Measurements from ENCODE around the gene AP2B1. TPM values are rescaled to one million over a fixed set of nuclear protein-coding genes. Genes with fewer than 3 reads are reported as not detected.
"Not testable (repeated sequence)": the region's sequence is repeated elsewhere in the genome, so short reads cannot be mapped to it uniquely, and the experiment has no call there.

The AP2B1 gene
- 10 to 100 TPM; 72.0 to 89.4 (median 83.2) TPM for polyA plus RNA-seq (ENCODE audit: insufficient read length in 10 of 10)
- long read RNA-seq, donor 1, partial matches to known transcripts: 0 of 1 reads
- long read RNA-seq, donor 1, other reads (novel, unspliced or antisense): 0 of 1 reads
- long read RNA-seq, donor 2, partial matches to known transcripts: 0 of 1 reads
- long read RNA-seq, donor 2, other reads (novel, unspliced or antisense): 0 of 1 reads
- long read RNA-seq, donor 3: 0 reads
- long read RNA-seq, donor 4, full-length matches to known transcripts: 1 of 1 reads
- long read RNA-seq, donor 4, partial matches to known transcripts: 0 of 1 reads
- long read RNA-seq, donor 4, other reads (novel, unspliced or antisense): 0 of 1 reads
- long read RNA-seq, donor 5, full-length matches to known transcripts: 4 of 54 reads
- long read RNA-seq, donor 5, partial matches to known transcripts: 50 of 54 reads
- long read RNA-seq, donor 5, other reads (novel, unspliced or antisense): 0 of 54 reads
- long read RNA-seq, donor 6, full-length matches to known transcripts: 3 of 19 reads
- long read RNA-seq, donor 6, partial matches to known transcripts: 16 of 19 reads
- long read RNA-seq, donor 6, other reads (novel, unspliced or antisense): 0 of 19 reads
- long read RNA-seq, donor 7, partial matches to known transcripts: 0 of 1 reads
- long read RNA-seq, donor 7, other reads (novel, unspliced or antisense): 0 of 1 reads
- long read RNA-seq, donor 8, full-length matches to known transcripts: 8 of 8 reads
- long read RNA-seq, donor 8, partial matches to known transcripts: 0 of 8 reads
- long read RNA-seq, donor 8, other reads (novel, unspliced or antisense): 0 of 8 reads
- long read RNA-seq, donor 9, partial matches to known transcripts: 0 of 1 reads
- long read RNA-seq, donor 9, other reads (novel, unspliced or antisense): 0 of 1 reads

DNA sequence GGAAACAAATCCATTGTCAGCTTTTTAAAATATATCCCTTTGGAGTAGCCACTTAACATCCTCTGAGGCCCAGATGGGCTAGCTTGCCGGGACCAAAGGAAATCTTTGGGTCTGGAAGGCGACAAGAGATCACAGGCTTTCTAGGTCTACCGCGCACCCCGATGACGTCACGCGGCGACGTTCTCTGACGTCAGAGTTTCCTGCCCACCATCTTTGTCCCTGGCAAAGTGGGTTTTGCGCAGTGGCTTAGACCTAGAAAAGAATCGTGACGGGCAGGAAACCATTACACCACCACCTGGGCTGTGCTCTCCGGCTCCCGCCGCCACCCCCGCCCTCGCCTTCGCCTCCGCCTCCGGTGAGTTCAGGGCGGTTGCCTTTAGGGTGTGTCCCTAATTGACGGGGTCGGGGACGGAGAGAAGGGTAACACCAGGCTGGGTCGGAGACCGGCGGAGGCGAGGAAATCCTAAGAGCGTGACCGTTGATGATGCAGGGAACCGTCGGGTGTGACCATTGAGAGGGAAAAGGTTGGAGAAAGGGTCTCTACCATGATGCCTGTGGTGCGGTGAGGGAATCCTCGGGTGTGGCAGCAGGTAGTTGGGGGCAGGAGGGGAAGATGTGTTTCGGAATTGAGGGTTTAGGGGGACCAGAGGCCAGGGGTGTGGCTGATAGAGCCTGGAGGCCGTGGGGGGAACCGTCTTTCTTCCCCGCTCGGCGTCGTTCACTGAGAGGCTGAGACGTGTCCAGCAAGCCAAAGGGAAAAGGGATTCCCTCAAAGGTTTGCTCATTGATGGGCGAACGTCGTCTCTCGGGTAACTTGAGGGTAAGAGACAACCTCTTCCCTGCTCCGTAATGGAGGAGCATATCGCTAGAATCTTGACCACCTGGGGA lies at the start of gene AP2B1:
Gene AP2B1, plus strand, starts transcription at position 249 of the 888 bp plus-strand sequence. CDS start 6,709 bp downstream, outside the sequence.
- peak; percentile 96 to 99 (median 99) for DNase-seq

DNA sequence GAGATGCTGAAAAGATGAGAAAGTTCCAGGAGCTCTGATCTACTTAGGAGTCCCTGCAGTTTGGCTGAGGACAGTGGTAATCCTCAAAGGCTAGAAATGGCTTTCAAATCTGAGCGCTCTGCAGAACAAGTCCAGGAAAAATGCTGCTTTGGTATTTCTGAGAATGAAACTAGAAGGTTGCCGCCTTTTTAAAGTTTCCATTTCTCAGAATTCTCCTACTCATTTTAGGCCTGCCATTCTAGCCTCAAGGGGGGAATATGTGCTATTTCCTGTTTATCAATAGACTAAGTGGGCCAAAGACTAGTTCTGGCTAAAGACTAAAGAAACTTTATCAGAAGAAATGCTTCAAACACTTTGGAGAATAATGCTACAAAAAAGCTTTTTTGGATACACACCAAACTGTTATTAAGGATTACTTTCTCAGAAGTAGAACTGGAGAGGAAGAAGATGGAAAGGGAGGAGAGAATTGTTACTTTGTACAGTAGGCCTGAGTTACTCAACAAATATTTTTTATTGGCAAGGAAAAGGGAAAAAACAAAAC lies 49.5 kb upstream of the AP2B1 start, which contains the start of gene SLFN12L:
Gene SLFN12L, minus strand, starts transcription at position 78 of the 541 bp plus-strand sequence. CDS start 15,314 bp downstream, outside the sequence.
- peak in 2 of 3 donors; percentile 20 to 52 for DNase-seq

DNA sequence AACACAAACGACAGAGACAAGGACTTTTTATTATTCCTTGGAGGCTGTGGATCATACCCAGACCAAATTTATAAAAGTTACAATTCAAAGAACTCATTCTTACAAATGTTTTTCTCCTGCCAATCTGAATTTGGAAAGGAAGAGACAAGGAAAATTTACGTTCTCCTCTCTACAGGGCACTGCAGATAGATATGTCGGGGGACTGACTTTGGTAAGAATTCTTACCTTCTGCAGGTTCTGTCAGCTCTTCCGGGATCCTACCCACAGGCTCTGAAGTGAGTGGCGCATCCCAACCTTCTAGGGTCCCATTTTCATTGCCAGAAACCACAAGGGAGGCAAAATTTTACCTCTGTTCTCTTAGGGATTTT lies 47.5 kb upstream of the AP2B1 start:
- DNase-seq: no peak

DNA sequence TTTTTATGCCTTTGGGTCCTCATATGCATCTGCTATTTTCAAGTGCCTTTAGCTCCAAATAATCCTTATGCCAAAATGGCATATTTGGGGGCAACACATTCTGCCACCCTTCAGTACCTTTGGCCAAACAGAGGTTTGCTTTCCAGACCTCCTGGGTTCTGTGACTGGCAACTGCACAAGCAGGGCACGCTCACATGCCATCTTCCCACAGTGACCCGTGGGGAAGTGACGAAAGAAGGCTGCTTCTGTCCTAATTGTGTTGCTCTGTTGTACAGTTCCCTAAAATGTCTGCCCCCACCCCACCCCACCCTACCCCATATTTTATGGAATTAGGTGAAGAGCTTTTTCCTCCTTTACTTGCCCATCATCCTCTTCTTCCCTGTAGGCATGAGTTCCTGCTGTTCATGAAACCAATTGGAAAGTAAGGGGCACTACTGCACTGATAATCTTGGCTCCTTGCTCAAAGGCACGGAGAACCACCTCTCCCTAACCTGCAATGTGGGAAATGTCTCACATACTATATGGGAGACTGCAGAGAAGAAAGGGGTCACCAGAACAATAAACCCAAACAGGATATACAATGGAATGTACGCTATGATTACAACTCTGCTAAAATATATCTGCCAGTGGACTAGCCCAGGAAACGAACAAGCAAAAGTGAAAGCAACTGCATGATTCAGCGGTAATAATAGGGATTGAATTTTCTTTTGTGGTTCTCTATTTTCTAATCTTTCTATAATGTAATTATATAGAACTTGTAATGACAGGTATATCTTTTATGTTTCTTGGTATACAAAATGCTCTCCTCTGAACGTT lies 46.3 kb upstream of the AP2B1 start:
- DNase-seq: peak in 2 of 3 donors; percentile 12 to 30

DNA sequence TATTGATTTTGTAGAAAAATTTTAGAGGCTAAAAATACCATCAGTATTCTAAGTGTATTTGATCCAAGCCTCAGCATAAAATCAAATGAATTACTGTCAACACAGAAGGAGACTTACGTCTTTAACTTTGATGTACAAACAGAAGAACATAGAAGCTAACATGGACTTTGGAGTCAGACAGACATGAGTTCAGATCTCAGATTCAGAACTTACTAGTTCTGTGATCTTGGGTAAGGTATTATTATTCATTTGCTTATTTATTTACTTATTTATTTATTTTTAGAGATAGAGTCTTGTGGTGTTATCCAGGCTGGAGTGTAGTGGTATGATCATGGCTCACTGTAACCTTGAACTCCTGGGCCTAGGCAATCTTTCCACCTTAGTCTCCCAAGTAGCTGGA lies 45.7 kb upstream of the AP2B1 start:
- no peak for DNase-seq

DNA sequence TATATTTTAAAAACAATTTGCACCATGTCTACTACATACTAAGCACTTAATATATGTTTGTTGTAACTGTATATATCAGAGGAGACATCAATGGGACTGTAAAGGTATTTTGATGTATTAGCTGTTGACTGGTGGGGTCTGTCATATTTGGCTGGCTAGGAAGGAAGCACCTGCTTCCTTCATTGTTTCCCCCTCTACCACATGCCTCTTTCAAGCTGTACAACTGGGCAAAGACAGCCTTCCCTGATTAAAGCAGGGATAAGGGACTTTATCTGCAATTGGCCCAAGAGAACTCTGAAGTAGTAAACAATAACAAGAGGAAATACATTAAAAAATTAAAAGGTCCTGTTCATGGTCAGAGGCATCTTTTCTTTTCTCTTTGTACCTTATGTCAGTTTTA lies 44.1 kb upstream of the AP2B1 start:
- DNase-seq: no peak

DNA sequence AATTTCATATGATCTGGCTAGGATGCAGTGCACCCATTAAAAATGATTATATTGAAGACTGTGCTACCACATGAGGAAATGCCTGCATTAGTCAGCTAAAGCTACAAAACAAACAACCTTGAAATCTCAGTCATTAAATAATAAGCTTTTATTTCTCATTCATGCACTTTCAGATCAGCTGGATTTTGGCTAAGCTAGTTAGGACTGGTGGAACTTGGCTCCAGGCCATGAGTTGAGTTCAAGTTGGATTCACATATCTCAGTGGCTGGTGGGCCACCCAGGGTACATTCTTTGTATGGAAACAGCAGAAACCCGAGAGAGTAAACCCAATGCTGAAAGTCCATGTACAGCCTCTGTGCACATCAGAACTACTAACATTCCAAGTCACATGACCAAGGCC lies 43.3 kb upstream of the AP2B1 start:
- no peak for DNase-seq

DNA sequence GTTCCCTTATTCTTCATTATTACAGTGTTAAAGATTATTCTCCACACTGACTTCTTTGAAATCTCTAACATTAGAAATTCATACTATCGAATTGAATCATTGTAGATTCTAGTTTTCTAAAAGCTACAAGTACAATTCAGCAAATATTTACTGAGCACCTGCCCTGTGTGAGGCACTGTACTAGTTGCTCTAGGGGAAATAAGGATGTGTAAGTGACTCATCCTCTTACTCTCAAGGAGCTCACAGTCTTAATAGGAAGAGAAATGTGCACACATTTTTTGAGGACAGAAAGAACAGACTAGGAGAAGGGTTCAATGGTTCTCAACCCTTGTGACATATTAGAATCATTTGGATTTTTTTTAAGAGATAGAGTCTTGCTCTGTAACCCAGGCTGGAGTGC lies 42.0 kb upstream of the AP2B1 start:
- DNase-seq: no peak

DNA sequence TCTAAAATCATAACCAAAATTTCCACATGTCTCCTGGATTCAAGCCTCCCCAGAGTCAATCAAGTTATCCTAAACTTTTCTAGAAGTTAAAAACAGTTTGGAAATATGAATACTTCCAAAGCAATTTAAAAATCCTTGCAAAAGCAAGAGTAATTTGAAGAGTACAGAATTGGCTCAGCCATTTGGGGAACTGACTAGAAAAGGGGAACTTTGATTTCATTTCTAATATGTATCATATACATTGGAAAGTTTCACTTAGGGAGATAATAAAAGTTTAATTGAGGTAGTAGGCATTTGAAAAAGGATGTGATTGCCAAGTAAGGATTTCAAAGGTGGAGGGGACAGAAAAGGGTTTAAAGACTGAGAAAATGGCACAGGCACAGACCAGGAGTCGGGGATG lies 40.6 kb upstream of the AP2B1 start:
- no peak for DNase-seq

DNA sequence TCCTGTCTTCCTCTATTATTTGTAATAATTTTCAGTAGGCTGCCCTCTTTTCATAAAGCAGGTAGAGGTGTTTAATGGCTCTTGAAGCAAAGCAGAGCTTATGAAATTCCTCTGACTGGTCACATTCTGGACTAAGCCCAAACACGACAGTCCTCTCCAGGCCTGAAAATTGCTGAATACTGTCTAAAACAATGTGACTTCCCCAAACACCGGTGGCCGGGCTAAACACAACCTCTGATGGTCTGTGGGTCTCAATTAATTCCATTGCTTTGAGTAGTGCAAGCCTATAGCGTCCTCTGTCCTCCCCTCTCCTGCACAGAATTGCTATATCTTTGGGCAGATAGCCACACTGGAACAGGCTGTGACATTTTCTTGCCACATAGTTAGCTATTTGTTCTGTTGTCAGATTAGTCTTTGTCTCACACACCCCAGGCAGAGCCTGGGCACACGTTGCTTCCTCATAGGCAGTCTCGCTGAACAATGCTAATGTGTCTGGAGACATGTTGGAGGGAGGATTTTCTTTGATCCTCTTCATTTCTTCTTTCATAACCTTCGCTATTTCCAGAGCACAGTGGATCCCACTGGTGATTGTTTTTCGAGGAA lies 38.8 kb upstream of the AP2B1 start:
- DNase-seq: no peak

DNA sequence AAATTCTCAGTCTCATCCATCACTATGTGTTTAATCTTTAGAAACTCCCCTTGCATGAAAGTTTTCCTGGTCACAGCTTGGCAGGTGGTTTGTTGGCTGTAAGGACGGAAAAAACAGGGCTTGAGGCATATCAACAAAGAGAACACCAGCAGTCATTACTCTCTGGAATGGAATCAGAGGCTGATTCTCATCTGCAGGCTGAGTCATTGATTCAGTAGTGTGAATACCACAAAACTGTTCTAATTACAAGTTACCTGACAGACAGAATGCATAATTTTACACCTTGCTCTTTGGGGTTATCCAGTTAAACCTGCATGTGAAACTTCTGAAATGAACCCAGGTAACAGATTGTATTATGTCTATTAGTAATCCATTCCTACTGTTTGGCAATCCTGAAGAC lies 38.1 kb upstream of the AP2B1 start:
- DNase-seq: no peak

DNA sequence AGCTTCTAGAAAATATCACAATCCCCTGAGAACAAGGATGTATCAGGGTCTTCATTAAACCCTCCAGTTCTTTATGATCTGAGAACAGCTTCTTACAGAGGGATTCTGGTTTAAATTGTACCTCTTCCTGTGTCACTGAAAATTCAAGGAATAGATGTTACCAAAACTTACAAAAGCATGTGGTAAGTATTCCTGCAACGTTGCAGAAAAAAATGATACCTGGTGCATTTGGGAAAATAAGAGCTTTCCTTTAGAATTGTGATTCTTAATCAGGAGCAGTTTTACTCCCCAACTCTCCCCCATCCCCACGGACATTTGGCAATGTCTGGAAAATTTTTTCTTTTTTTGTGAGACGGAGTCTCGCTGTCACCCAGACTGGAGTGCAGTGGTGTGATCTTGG lies 33.8 kb upstream of the AP2B1 start:
- no peak for DNase-seq

DNA sequence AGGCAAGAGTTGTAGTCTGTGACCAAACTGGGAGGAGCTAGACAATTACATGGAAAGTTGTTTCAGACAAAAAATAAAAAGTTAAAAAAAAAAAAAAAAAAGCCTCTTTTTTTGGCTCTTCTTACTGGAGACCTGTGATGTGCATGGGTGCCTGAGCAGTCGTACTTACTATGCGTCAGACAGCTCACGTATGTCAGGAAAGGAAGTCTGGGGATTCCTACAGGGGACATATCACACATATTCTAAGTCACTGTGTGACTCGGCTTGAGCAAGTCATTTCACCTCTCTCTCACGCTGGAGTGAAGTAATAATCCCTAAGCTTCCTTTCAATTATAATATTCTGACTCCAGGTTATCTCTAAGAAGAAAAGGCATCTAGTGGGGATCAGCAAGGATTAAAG lies 32.5 kb upstream of the AP2B1 start:
- DNase-seq: no peak

DNA sequence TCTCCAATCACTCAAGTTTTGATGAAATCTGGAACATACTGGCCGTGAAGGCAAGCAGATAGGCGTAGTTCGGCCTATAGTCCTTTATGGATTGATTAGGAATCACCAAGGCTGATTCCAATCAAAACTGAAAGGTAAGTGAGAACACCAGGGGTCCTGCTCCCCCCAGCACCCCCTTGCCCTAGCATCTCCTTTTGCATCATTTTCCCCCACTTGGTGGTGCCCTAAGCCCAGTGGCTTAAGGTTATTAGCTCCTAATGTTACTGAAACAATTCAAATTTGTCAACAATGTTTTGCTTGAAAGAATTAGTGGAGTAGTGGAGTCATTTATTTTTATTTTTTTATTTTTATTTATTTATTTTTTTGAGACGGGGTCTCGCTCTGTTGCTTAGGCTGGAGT lies 31.4 kb upstream of the AP2B1 start:
- no peak for DNase-seq

DNA sequence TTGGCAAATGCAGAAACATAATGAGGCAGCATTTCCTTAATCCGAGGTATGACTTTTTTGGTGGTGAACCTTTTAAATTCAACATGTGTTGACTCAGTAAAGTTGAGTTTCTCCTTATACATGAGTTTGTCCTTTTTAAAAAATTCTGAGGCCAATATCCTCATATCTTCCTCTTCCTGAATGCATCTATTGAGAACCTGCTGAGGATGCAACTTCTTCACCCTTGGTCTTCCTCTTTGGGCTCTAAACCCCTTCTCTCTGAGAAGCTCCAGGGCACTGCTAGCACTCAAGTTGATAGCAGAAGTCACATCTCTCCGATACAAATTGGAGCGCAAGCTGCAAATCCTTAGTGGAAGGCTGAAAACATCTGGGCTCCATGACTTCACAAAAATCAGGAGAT lies 29.8 kb upstream of the AP2B1 start:
- no peak for DNase-seq

DNA sequence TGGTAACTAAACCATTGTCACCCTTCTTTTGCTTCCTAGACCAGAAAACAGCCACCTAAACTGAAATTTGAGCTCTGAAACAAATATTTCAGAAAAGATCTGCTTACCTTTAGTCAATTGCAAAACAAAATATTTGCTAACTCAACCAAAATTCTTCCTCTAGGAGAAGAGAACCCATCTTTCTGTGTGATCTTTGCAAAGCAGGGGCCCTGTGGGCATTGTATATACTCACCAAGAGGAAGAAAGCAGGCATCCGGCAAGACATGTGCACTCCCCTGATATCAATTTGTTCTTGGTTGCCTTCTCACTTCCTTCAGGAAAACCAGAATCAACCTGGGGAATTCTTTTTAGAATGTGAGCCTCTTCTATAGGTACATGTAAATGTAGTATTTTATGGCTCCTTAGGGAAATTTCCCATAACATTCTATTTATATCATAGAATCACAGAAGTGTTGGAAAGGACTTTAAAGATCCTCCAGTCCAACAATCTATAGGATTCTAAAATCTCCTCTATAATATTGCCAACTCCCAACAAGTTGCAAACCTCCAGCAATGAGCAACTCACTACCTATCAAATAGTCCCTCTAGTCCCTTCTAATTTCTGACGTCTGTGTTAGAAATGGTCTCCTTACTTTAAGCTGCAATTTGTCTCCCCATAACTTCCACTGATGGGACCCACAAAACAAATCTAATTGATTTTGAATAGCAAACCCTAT lies 27.5 kb upstream of the AP2B1 start:
- no peak for DNase-seq

DNA sequence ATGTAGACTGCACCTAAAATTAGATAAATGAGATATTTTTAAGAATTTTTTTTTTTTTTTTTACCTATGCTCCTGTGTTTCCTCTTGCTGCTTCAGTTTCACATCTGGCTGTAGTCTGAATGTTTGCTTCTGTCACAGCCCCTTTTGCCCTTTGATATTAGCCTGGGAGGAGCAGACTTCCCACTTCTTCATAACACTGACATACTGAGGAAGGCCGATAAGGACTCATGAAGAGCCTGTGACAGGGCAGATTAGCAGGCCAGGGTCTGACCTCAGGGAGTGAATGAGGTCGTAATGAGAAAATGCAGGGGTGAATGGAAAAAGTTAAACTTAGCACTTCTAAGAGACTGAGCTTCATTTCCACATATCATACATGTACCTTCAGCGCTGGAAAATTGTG lies 26.4 kb upstream of the AP2B1 start, which contains the start of gene SLFN14:
Gene SLFN14, minus strand, starts transcription at position 117 of the 400 bp plus-strand sequence. CDS start 2,757 bp downstream, outside the sequence.
- DNase-seq: no peak

DNA sequence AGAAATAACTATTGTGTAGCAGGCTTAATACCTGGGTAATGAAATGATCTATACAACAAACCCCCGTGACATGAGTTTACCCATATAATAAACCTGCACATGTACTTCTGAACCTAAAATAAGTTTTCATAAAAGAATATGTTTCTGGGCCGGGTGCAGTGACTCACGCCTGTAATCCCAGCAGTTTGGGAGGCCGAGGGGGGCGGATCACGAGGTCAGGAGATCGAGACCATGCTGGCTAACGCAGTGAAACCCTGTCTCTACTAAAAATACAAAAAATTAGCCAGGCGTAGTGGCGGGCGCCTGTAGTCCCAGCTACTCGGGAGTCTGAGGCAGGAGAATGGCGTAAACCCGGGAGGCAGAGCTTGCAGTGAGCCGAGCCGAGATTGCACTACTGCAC lies 23.9 kb upstream of the AP2B1 start:
- not testable (repeated sequence) for DNase-seq

DNA sequence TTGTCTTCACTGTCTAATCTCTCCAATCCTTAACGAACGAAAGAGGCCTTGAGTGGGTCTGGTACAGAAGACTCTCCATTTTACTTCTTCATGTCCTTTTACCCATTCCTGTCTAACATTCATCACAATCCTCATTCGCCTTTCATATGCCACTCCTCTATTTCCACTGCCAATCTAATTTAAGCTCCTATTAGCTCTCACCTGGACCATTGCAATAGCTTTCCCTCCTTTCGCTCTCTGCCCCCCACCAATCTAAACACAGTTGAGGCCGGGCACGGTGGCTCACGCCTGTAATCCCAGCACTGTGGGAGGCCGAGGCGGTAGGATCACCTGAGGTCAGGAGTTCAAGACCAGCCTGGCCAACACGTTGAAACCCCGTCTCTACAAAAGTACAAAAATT lies 20.2 kb upstream of the AP2B1 start:
- no peak for DNase-seq

Data from muscle of back (tissue), 13 donors.